ENCODE results near the gene QRFP.
A peak's percentile ranks its signal among the peaks of the same experiment; 100 is the strongest.

- TF ChIP-seq, protein P1, sequence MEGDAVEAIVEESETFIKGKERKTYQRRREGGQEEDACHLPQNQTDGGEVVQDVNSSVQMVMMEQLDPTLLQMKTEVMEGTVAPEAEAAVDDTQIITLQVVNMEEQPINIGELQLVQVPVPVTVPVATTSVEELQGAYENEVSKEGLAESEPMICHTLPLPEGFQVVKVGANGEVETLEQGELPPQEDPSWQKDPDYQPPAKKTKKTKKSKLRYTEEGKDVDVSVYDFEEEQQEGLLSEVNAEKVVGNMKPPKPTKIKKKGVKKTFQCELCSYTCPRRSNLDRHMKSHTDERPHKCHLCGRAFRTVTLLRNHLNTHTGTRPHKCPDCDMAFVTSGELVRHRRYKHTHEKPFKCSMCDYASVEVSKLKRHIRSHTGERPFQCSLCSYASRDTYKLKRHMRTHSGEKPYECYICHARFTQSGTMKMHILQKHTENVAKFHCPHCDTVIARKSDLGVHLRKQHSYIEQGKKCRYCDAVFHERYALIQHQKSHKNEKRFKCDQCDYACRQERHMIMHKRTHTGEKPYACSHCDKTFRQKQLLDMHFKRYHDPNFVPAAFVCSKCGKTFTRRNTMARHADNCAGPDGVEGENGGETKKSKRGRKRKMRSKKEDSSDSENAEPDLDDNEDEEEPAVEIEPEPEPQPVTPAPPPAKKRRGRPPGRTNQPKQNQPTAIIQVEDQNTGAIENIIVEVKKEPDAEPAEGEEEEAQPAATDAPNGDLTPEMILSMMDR (IDR thresholded peaks at IDR 0.05): peak in 2 of 3 donors; percentile 64 to 71
- no peak for TF ChIP-seq EP300 (IDR thresholded peaks at IDR 0.05)
Observed at GRCh38 chr9:130860458-130861316, 35.9 kb downstream of the QRFP start.

All from ovary (tissue), 3 donors.